ENCODE data around the gene LRRC36. TPM values are rescaled to one million over a fixed set of nuclear protein-coding genes. Genes with fewer than 3 reads are reported as not detected.

The LRRC36 gene
- total RNA-seq, 1 experiment from 2014 or later = not detected

DNA sequence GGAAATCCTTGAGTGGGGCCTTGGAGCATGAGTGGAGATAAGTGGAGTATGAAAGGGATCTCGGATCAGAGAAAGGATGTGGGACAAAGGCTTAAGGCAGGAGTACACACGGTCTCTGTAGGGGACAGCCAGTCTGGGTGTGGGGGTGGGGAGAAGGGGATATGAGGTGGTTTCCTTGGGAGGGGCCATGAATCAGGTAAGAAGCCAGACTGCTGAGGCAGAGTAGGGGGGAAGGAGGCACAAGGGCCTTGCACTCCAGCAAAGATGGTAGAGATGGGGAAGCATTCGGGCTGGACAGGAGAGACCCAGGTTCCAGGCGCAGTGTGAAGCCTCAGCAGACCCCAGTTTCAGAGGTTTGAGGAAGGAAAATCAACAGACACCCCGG is 105.9 kb downstream of the LRRC36 start:
- Histone ChIP-seq H2AFZ (ENCODE audit: low read length) (no peak overlapping the region), H3K4me2 (ENCODE audit: low read length) (no peak overlapping the region), H3K4me3 (ENCODE audit: low read length) (no peak overlapping the region), H3K9ac (ENCODE audit: low read length) (no peak overlapping the region), H3K27ac (ENCODE audit: low read length) (no peak overlapping the region), H3F3A (ENCODE audit: low read length, unreplicated experiment) (no peaks in the 10 kb centered on the region), H3K9me3 (ENCODE audit: low read length) (no peaks in the 10 kb centered on the region), H3K79me2 (ENCODE audit: low read length) (no peaks in the 10 kb centered on the region), H3K4me1 (ENCODE audit: insufficient read depth, low read length) (peaks cover 3% of the 10 kb centered on the region), H4K20me1 (ENCODE audit: low read length) (no peaks in the 10 kb centered on the region), H3K36me3 (ENCODE audit: low read depth, low read length) (no peaks in the 10 kb centered on the region), H3K27me3 (ENCODE audit: low read length) (no peaks in the 10 kb centered on the region), H3K9me2 (replicated peaks; ENCODE audit: low read length) (no peaks in the 10 kb centered on the region)
- POLR2A ChIA-PET (ENCODE audit: unreplicated experiment) = no interaction called here
- intact Hi-C loops (cut with micrococcal nuclease) = no loop called here
- BruUV-seq (replicated peaks) = no TSS peak
- TF ChIP-seq EZH2phosphoT487 (IDR thresholded peaks at IDR 0.05; ENCODE audit: borderline replicate concordance, low read length) = no peak
- TF ChIP-seq, protein P1, sequence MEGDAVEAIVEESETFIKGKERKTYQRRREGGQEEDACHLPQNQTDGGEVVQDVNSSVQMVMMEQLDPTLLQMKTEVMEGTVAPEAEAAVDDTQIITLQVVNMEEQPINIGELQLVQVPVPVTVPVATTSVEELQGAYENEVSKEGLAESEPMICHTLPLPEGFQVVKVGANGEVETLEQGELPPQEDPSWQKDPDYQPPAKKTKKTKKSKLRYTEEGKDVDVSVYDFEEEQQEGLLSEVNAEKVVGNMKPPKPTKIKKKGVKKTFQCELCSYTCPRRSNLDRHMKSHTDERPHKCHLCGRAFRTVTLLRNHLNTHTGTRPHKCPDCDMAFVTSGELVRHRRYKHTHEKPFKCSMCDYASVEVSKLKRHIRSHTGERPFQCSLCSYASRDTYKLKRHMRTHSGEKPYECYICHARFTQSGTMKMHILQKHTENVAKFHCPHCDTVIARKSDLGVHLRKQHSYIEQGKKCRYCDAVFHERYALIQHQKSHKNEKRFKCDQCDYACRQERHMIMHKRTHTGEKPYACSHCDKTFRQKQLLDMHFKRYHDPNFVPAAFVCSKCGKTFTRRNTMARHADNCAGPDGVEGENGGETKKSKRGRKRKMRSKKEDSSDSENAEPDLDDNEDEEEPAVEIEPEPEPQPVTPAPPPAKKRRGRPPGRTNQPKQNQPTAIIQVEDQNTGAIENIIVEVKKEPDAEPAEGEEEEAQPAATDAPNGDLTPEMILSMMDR (conservative IDR thresholded peaks at IDR 0.05; ENCODE audit: low read depth, low read length) = no peak
- no peak for TF ChIP-seq EZH2 (IDR thresholded peaks at IDR 0.05; ENCODE audit: low read length, unreplicated experiment)
- DNase-seq (no peak), ATAC-seq (no peak)
- CTCF ChIA-PET = no interaction called here

DNA sequence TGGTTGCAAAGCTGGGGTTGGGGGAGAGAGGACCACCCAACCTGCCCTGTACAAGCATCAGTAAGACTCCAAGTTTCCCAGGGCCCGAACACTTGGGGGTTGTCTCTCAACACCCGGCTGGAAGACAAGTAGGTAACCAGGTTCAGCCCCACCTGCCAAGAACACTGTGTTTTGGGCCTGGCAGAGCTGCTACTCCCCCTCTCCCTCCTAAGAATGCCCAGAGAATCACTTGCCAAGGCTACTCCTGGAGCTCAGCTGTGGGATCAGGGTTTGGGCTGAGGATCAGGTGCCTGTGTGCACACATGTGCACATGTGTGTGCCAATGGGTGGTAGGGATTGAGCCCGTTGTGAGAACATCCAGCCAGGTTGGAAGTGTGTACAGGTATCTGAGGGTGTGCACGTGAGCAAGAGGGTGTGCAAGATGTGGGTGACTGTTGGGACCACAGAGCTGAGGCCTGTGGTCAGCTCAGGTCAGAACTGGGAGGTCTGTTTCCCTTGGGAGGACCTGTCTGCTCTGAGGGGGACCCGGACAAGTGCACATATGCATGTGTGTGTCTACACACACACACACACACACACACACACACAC is 106.6 kb downstream of the LRRC36 start:
- H3K36me3 ChIP-seq (ENCODE audit: low read depth, low read length) = no peaks in the 10 kb centered on the region
- intact Hi-C loops (cut with micrococcal nuclease) = no loop called here
- no peak overlapping the region for H3K4me3 ChIP-seq (ENCODE audit: low read length)
- no peaks in the 10 kb centered on the region for H3K9me2 ChIP-seq (replicated peaks; ENCODE audit: low read length)
- TF ChIP-seq EZH2 (IDR thresholded peaks at IDR 0.05; ENCODE audit: low read length, unreplicated experiment) (no peak), EZH2phosphoT487 (IDR thresholded peaks at IDR 0.05; ENCODE audit: borderline replicate concordance, low read length) (no peak)
- TF ChIP-seq, protein P1 (conservative IDR thresholded peaks at IDR 0.05; ENCODE audit: low read depth, low read length) = no peak
- no peak overlapping the region for H2AFZ ChIP-seq (ENCODE audit: low read length)
- ChIA-PET POLR2A (ENCODE audit: unreplicated experiment) (no interaction called here), CTCF (no interaction called here)
- no peaks in the 10 kb centered on the region for H4K20me1 ChIP-seq (ENCODE audit: low read length)
- H3K27me3 ChIP-seq (ENCODE audit: low read length) = no peaks in the 10 kb centered on the region
- no peak overlapping the region for H3K27ac ChIP-seq (ENCODE audit: low read length)
- DNase-seq = no peak
- H3F3A ChIP-seq (ENCODE audit: low read length, unreplicated experiment) = no peaks in the 10 kb centered on the region
- no peak for ATAC-seq
- H3K4me1 ChIP-seq (ENCODE audit: insufficient read depth, low read length) = peaks cover 3% of the 10 kb centered on the region
- no peaks in the 10 kb centered on the region for H3K79me2 ChIP-seq (ENCODE audit: low read length)
- no peaks in the 10 kb centered on the region for H3K9me3 ChIP-seq (ENCODE audit: low read length)
- no peak overlapping the region for H3K9ac ChIP-seq (ENCODE audit: low read length)
- no peak overlapping the region for H3K4me2 ChIP-seq (ENCODE audit: low read length)
- BruUV-seq (replicated peaks) = no TSS peak

Other genes with a start within 250 kb of the LRRC36 start
- gene PHAF1, start 216.9 kb upstream of the LRRC36 start, total RNA-seq (2014; rRNA removed) = 12.4 and 18.8 TPM in 2 replicates
- gene B3GNT9, start 175.8 kb upstream of the LRRC36 start, total RNA-seq (2014; rRNA removed) = 2.3 and 2.8 TPM in 2 replicates
- gene TRADD, start 166.9 kb upstream of the LRRC36 start, total RNA-seq (2014; rRNA removed) = 19.4 and 26.6 TPM in 2 replicates
- 8.7 and 13.1 TPM in 2 replicates for gene FBXL8, start 166.9 kb upstream of the LRRC36 start, total RNA-seq (2014; rRNA removed)
- gene HSF4, start 162.1 kb upstream of the LRRC36 start, total RNA-seq (2014; rRNA removed) = 20.6 and 24.8 TPM in 2 replicates
- 64.5 and 91.6 TPM in 2 replicates for gene NOL3, start 156.3 kb upstream of the LRRC36 start, total RNA-seq (2014; rRNA removed)
- 22.6 and 29.6 TPM in 2 replicates for gene MATCAP1, start 142.9 kb upstream of the LRRC36 start, total RNA-seq (2014; rRNA removed)
- gene EXOC3L1, start 136.7 kb upstream of the LRRC36 start, total RNA-seq (2014; rRNA removed) = not detected in 2 replicates
- gene E2F4, start 134.7 kb upstream of the LRRC36 start, total RNA-seq (2014; rRNA removed) = 86.2 and 107 TPM in 2 replicates
- 1.6 and 2.2 TPM in 2 replicates for gene ELMO3, start 127.7 kb upstream of the LRRC36 start, total RNA-seq (2014; rRNA removed)
- gene TMEM208, start 99.7 kb upstream of the LRRC36 start, total RNA-seq (2014; rRNA removed) = 35.4 and 36.6 TPM in 2 replicates
- 45.5 and 57.1 TPM in 2 replicates for gene FHOD1, start 79.3 kb upstream of the LRRC36 start, total RNA-seq (2014; rRNA removed)
- 0.81 and 1.1 TPM in 2 replicates for gene SLC9A5, start 77.8 kb upstream of the LRRC36 start, total RNA-seq (2014; rRNA removed)
- 8.9 and 15.6 TPM in 2 replicates for gene PLEKHG4, start 47.3 kb upstream of the LRRC36 start, total RNA-seq (2014; rRNA removed)
- not detected in 2 replicates for gene KCTD19, start 74 bp upstream of the LRRC36 start, total RNA-seq (2014; rRNA removed)
- not detected in 2 replicates for gene TPPP3, start 66.7 kb downstream of the LRRC36 start, total RNA-seq (2014; rRNA removed)
- gene ZDHHC1, start 89.7 kb downstream of the LRRC36 start, total RNA-seq (2014; rRNA removed) = 4.8 and 5.1 TPM in 2 replicates
- 2.4 and 8.3 TPM in 2 replicates for gene HSD11B2, start 104.3 kb downstream of the LRRC36 start, total RNA-seq (2014; rRNA removed)
- gene ATP6V0D1, start 154.3 kb downstream of the LRRC36 start, total RNA-seq (2014; rRNA removed) = 65.5 and 76.6 TPM in 2 replicates
- not detected in 2 replicates for gene AGRP, start 156.7 kb downstream of the LRRC36 start, total RNA-seq (2014; rRNA removed)
- gene RIPOR1, start 202.0 kb downstream of the LRRC36 start, total RNA-seq (2014; rRNA removed) = 14.8 and 30.8 TPM in 2 replicates
- gene CTCF, start 235.7 kb downstream of the LRRC36 start, total RNA-seq (2014; rRNA removed) = 30.3 and 34.7 TPM in 2 replicates

All from PC-3 (cell line).